CD4-positive, alpha-beta T cell treated with Interleukin-2 at 100 ng/mL for 4 hours (primary cell): ENCODE data around the gene NDEL1.

Experiments
- DNase-seq: peaks from one replicate; pipeline ENCODE4 v3.0.0-alpha.2; 2020; ENCODE audit warnings: low spot score

Gene NDEL1

GRCh38 chr17:8503368-8503767 lies 67.7 kb downstream of the NDEL1 start:
- no peak for DNase-seq

GRCh38 chr17:8503807-8504206 lies 68.1 kb downstream of the NDEL1 start:
- no peak for DNase-seq

- DNase-seq = no peak
Observed at GRCh38 chr17:8504460-8505207, 69.0 kb downstream of the NDEL1 start.

- no peak for DNase-seq
Observed at GRCh38 chr17:8506145-8506544, 70.5 kb downstream of the NDEL1 start.

- DNase-seq = no peak
Observed at GRCh38 chr17:8514801-8515200, 79.1 kb downstream of the NDEL1 start.
